ENCODE results near the gene HOXC4. TPM values are rescaled to one million over a fixed set of nuclear protein-coding genes. Genes with fewer than 3 reads are reported as not detected.

The HOXC4 gene
- total RNA-seq, 1 donor from 2014 or later, result not detected

Small RNA genes within 50 kb of the gene (microRNA-seq; reads per million reads assigned to microRNA genes)
- gene MIR615 (ENCODE audit: borderline number of aligned reads), result 6.1 reads per million, percentile 7 among the genes with 10 or more reads in this experiment

Other genes with a start within 250 kb of the HOXC4 start
- gene HOXC13, start 115.0 kb upstream of the HOXC4 start, total RNA-seq, result not detected in 3 replicates
- gene HOXC12, start 98.9 kb upstream of the HOXC4 start, total RNA-seq, result not detected in 3 replicates
- not detected in 3 replicates for gene HOXC11, start 80.7 kb upstream of the HOXC4 start, total RNA-seq
- gene HOTAIR, start 78.9 kb upstream of the HOXC4 start, total RNA-seq, result not detected in 3 replicates
- gene HOXC10, start 68.7 kb upstream of the HOXC4 start, total RNA-seq, result not detected in 3 replicates
- not detected in 3 replicates for gene HOXC9, start 53.7 kb upstream of the HOXC4 start, total RNA-seq
- not detected in 3 replicates for gene HOXC8, start 44.9 kb upstream of the HOXC4 start, total RNA-seq
- not detected in 3 replicates for gene HOXC6, start 25.4 kb upstream of the HOXC4 start, total RNA-seq
- gene HOXC5, start 20.8 kb upstream of the HOXC4 start, total RNA-seq, result not detected in 3 replicates
- gene SMUG1, start 135.2 kb downstream of the HOXC4 start, total RNA-seq, result 21.1 to 28.7 TPM (median 23.6 TPM) in 3 replicates
- 79.4 to 141 TPM (median 81.8 TPM) in 3 replicates for gene CBX5, start 226.3 kb downstream of the HOXC4 start, total RNA-seq
- gene HNRNPA1, start 226.9 kb downstream of the HOXC4 start, total RNA-seq, result 485 to 774 TPM (median 502 TPM) in 3 replicates
- not detected in 3 replicates for gene NFE2, start 247.2 kb downstream of the HOXC4 start, total RNA-seq